SU-DHL-6 (cell line): Measurements from ENCODE around the gene NDUFA6.

Experiments
- H2AFZ ChIP-seq: fragments of 200-600 bp; sonication (generic); 2 replicates; pipeline ENCODE4 v1.6.1; 2014; ENCODE audit warnings: low read depth, mild to moderate bottlenecking, moderate library complexity, mixed read lengths, antibody characterized with exemption, low read length; ENCODE audit not compliant: severe bottlenecking
- H3F3A ChIP-seq: fragments of 200-600 bp; shearing (Covaris generic); 2 replicates; pipeline ENCODE4 v1.6.0; 2016; ENCODE audit warnings: antibody characterized with exemption, mild to moderate bottlenecking; ENCODE audit not compliant: insufficient read depth
- H3K27ac ChIP-seq: fragments of 200-600 bp; sonication (generic); 2 replicates; pipeline ENCODE4 v1.5.1; 2016; ENCODE audit warnings: low read depth, mild to moderate bottlenecking, low read length, moderate library complexity, mixed read lengths
- H3K27me3 ChIP-seq: fragments of 200-600 bp; sonication (generic), shearing (Covaris generic); 2 replicates; pipeline ENCODE4 v1.6.0; 2014; ENCODE audit warnings: mild to moderate bottlenecking, low read length
- H3K36me3 ChIP-seq: fragments of 200-600 bp; sonication (generic); 2 replicates; pipeline ENCODE4 v1.6.1; 2014; ENCODE audit warnings: mild to moderate bottlenecking, low read length, mixed read lengths
- H3K4me2 ChIP-seq: fragments of 300-600, 200-600 bp; shearing (Covaris generic), sonication (generic); 2 replicates; pipeline ENCODE4 v1.6.0; 2014; ENCODE audit warnings: low read length, low read depth, mild to moderate bottlenecking; ENCODE audit not compliant: poor library complexity, severe bottlenecking
- H3K4me3 ChIP-seq: fragments of 200-600 bp; sonication (generic); 2 replicates; pipeline ENCODE4 v1.5.1; 2014; ENCODE audit warnings: antibody characterized with exemption, low read length, mild to moderate bottlenecking, mixed read lengths; ENCODE audit not compliant: insufficient read depth, poor library complexity, severe bottlenecking
- H3K79me2 ChIP-seq: fragments of 200-600 bp; sonication (generic); 2 replicates; pipeline ENCODE4 v1.6.1; 2014; ENCODE audit warnings: mild to moderate bottlenecking, low read length, moderate library complexity; ENCODE audit not compliant: insufficient read depth
- H3K9ac ChIP-seq: fragments of 200-600 bp; sonication (generic); 2 replicates; pipeline ENCODE4 v1.7.0; 2014; ENCODE audit warnings: mild to moderate bottlenecking, low read length
- H3K9me2 ChIP-seq: fragments of 200-600 bp; sonication (generic); replicated peaks from 2 replicates; pipeline ENCODE4 v1.6.1; 2014; ENCODE audit warnings: low read length; ENCODE audit not compliant: insufficient read depth
- H3K9me3 ChIP-seq: fragments of 200-600 bp; sonication (generic); 2 replicates; pipeline ENCODE4 v1.6.1; 2014; ENCODE audit warnings: low read length, mixed read lengths; ENCODE audit not compliant: insufficient read depth
- H4K20me1 ChIP-seq: fragments of 200-600 bp; sonication (generic); 2 replicates; pipeline ENCODE4 v1.6.1; 2014; ENCODE audit warnings: low read depth, mild to moderate bottlenecking, antibody characterized with exemption, low read length, moderate library complexity, mixed read lengths
- CTCF ChIP-seq: fragments of 200-600 bp; sonication (generic); IDR thresholded peaks from one replicate; pipeline ENCODE4 v1.5.1; 2017; ENCODE audit warnings: antibody characterized with exemption, mild to moderate bottlenecking, low read length, moderate library complexity; ENCODE audit not compliant: insufficient read depth, poor library complexity, severe bottlenecking
- EZH2phosphoT487 ChIP-seq: fragments of 200-600 bp; sonication (generic), shearing (Covaris generic); conservative IDR thresholded peaks from 2 replicates; pipeline ENCODE4 v1.6.1; 2018; ENCODE audit warnings: mild to moderate bottlenecking, antibody characterized with exemption, low read length, moderate library complexity, mixed read lengths

The NDUFA6 gene

GRCh38 chr22:42101199-42101598, 10.6 kb upstream of the NDUFA6 start:
- Histone ChIP-seq H3K4me2 (no peak overlapping the region), H3K9ac (no peak overlapping the region), H3K36me3 (no peaks in the 10 kb centered on the region), H3K27me3 (no peaks in the 10 kb centered on the region), H4K20me1 (no peaks in the 10 kb centered on the region), H3K27ac (no peak overlapping the region), H3K79me2 (no peaks in the 10 kb centered on the region), H3K9me2 (no peaks in the 10 kb centered on the region), H3K4me3 (no peak overlapping the region), H2AFZ (no peak overlapping the region), H3F3A (no peaks in the 10 kb centered on the region; the same call in 1 of the 2 replicates), H3K9me3 (peaks cover 29% of the 10 kb centered on the region)
- TF ChIP-seq EZH2phosphoT487 (no peak), CTCF (no peak)

- TF ChIP-seq CTCF (no peak), EZH2phosphoT487 (no peak)
- H4K20me1 ChIP-seq, result no peaks in the 10 kb centered on the region
- no peaks in the 10 kb centered on the region for H3K27me3 ChIP-seq
- peak overlapping the region; percentile 73 for H2AFZ ChIP-seq
- H3F3A ChIP-seq, result peaks cover 9% of the 10 kb centered on the region
- H3K36me3 ChIP-seq, result peaks cover 3% of the 10 kb centered on the region; the same call in 1 of the 2 replicates
- peak overlapping the region; percentile 82 for H3K9ac ChIP-seq
- H3K79me2 ChIP-seq, result peaks cover 23% of the 10 kb centered on the region; the same call in 1 of the 2 replicates
- H3K4me2 ChIP-seq, result peak overlapping the region; percentile 80
- H3K9me3 ChIP-seq, result no peaks in the 10 kb centered on the region; the same call in 1 of the 2 replicates
- H3K9me2 ChIP-seq, result no peaks in the 10 kb centered on the region
- H3K27ac ChIP-seq, result peak overlapping the region; percentile 8
- peak overlapping the region; percentile 49 for H3K4me3 ChIP-seq
These were observed 847 bp upstream of the NDUFA6 start for GRCh38 chr22:42091455-42091782.

- Histone ChIP-seq H3K27ac (no peak overlapping the region), H2AFZ (no peak overlapping the region), H3K4me3 (no peak overlapping the region), H3K9me3 (no peaks in the 10 kb centered on the region; the same call in 1 of the 2 replicates), H3K36me3 (peaks cover 17% of the 10 kb centered on the region), H3K27me3 (no peaks in the 10 kb centered on the region), H3K9me2 (no peaks in the 10 kb centered on the region), H3K79me2 (peaks cover 54% of the 10 kb centered on the region), H3K9ac (no peak overlapping the region), H4K20me1 (no peaks in the 10 kb centered on the region), H3F3A (peaks cover 14% of the 10 kb centered on the region), H3K4me2 (no peak overlapping the region)
- TF ChIP-seq CTCF, result no peak
These were observed 4.5 kb downstream of the NDUFA6 start for GRCh38 chr22:42086051-42086450.
